H1 (cell line): ENCODE data around the gene PHLDA1. TPM values are rescaled to one million over a fixed set of nuclear protein-coding genes. Genes with fewer than 3 reads are reported as not detected.

Experiments used
- CTCF ChIA-PET: fragments of 300-600 bp; sonication (Branson Sonifier 250); formaldehyde crosslinking; loops from one replicate; lab custom pipeline; 2021; ENCODE audit not compliant: partially characterized antibody; lab: Charles Lee
- POLR2A ChIA-PET: fragments of 300-600 bp; sonication (Branson Sonifier 250); formaldehyde crosslinking; loops from one replicate; lab custom pipeline; 2021; ENCODE audit warnings: inconsistent platforms; ENCODE audit not compliant: partially characterized antibody; lab: Charles Lee
- DNase-seq, 2 experiments: peaks; one replicate each; pipeline versions ENCODE4 v3.0.0 to v3.0.0-alpha.2; 2010 to 2022; ENCODE audit warnings: low spot score in 2 of 2, low read depth in 1 of 2, mixed read lengths in 1 of 2
- FAIRE-seq: peaks from 2 replicates; lab custom pipeline; 2011; peaks lifted over from hg19 to GRCh38; lab: Jason Lieb, UNC
- H2AFZ ChIP-seq: 2 replicates; pipeline ENCODE4 v1.8.1; 2012; ENCODE audit warnings: low read length, inconsistent platforms
- H2AK5ac ChIP-seq: 2 replicates; pipeline ENCODE4 v1.6.1; 2013; ENCODE audit warnings: low read depth, low read length
- H2BK120ac ChIP-seq: replicated peaks from 2 replicates; pipeline ENCODE3; 2013; ENCODE audit warnings: low read depth, low read length, inconsistent platforms
- H2BK12ac ChIP-seq: 2 replicates; pipeline ENCODE4 v1.6.1; 2013; ENCODE audit warnings: low read depth, low read length
- H2BK15ac ChIP-seq: 2 replicates; pipeline ENCODE4 v1.6.1; 2013; ENCODE audit warnings: low read length
- H2BK20ac ChIP-seq: 2 replicates; pipeline ENCODE4 v1.6.1; 2013; ENCODE audit warnings: low read length
- H2BK5ac ChIP-seq: 2 replicates; pipeline ENCODE4 v1.6.1; 2013; ENCODE audit warnings: low read depth, low read length
- H3K14ac ChIP-seq: 2 replicates; pipeline ENCODE4 v1.6.1; 2013; ENCODE audit warnings: inconsistent platforms; ENCODE audit not compliant: insufficient read length
- H3K18ac ChIP-seq: 2 replicates; pipeline ENCODE4 v1.6.1; 2013; ENCODE audit warnings: low read length; ENCODE audit errors: extremely low read depth
- H3K23ac ChIP-seq: 2 replicates; pipeline ENCODE4 v1.6.1; 2013; ENCODE audit warnings: inconsistent platforms; ENCODE audit not compliant: insufficient read length
- H3K23me2 ChIP-seq: 2 replicates; pipeline ENCODE4 v1.6.1; 2013; ENCODE audit warnings: low read depth, low read length
- H3K27ac ChIP-seq: 2 replicates; pipeline ENCODE4 v1.6.1; 2011; ENCODE audit warnings: low read depth, low read length, inconsistent platforms
- H3K27me3 ChIP-seq, 4 experiments: replicated peaks in 1 of 4; 1 replicate in 1 of 4; 2 replicates in 3 of 4; pipeline versions ENCODE4 v1.6.1 to v1.8.1; 2011 to 2013; ENCODE audit warnings: low read length in 3 of 4, mild to moderate bottlenecking in 3 of 4, inconsistent platforms in 2 of 4, mixed read lengths in 2 of 4, moderate library complexity in 1 of 4; ENCODE audit not compliant: control insufficient read depth in 3 of 4, insufficient read depth in 3 of 4; ENCODE audit errors: extremely low read depth in 1 of 4
- H3K36me3 ChIP-seq, 4 experiments: 2 replicates each; pipeline versions ENCODE4 v1.6.1 to v1.8.1; 2011 to 2013; ENCODE audit warnings: mild to moderate bottlenecking in 4 of 4, low read length in 3 of 4, moderate library complexity in 2 of 4, control low read depth in 1 of 4, inconsistent platforms in 1 of 4; ENCODE audit not compliant: insufficient read depth in 4 of 4, control insufficient read depth in 2 of 4
- H3K4ac ChIP-seq: replicated peaks from 2 replicates; pipeline ENCODE3; 2013; ENCODE audit warnings: low read length, low read depth, mixed read lengths, inconsistent platforms; ENCODE audit not compliant: insufficient read length
- H3K4me1 ChIP-seq, 4 experiments: replicated peaks in 1 of 4; 1 replicate in 1 of 4; 2 replicates in 3 of 4; pipeline versions ENCODE4 v1.6.1 to v1.8.1; 2011 to 2013; ENCODE audit warnings: low read length in 3 of 4, inconsistent platforms in 2 of 4, mixed read lengths in 1 of 4; ENCODE audit not compliant: insufficient read depth in 4 of 4, control insufficient read depth in 3 of 4
- H3K4me2 ChIP-seq, 2 experiments: 2 replicates each; pipeline versions ENCODE4 v1.6.1 to v1.8.1; 2011 to 2013; ENCODE audit warnings: low read depth in 2 of 2, low read length in 2 of 2, control low read depth in 1 of 2, inconsistent platforms in 1 of 2, mild to moderate bottlenecking in 1 of 2; ENCODE audit not compliant: insufficient read depth in 1 of 2
- H3K4me3 ChIP-seq, 4 experiments: fragments of 200-600, 300-600 bp in 1 of 4; sonication (generic), shearing (Covaris generic), sonication (Bioruptor Twin) in 1 of 4; 2 replicates each; pipeline versions ENCODE4 v1.5.1 to v1.8.1; 2011 to 2016; ENCODE audit warnings: low read length in 4 of 4, low read depth in 3 of 4, control low read depth in 2 of 4, inconsistent platforms in 2 of 4, mild to moderate bottlenecking in 2 of 4, mixed read lengths in 1 of 4, moderate library complexity in 1 of 4; ENCODE audit not compliant: insufficient read depth in 2 of 4; ENCODE audit errors: extremely low read depth in 1 of 4
- H3K56ac ChIP-seq: replicated peaks from 2 replicates; pipeline ENCODE3; 2013; ENCODE audit warnings: low read depth, mild to moderate bottlenecking, mixed read lengths, low read length, inconsistent platforms; ENCODE audit not compliant: insufficient read length
- H3K79me1 ChIP-seq: 2 replicates; pipeline ENCODE4 v1.6.1; 2013; ENCODE audit warnings: low read depth, low read length, control low read depth
- H3K79me2 ChIP-seq, 2 experiments: 2 replicates each; pipeline versions ENCODE4 v1.6.1 to v1.8.1; 2012 to 2013; ENCODE audit warnings: low read length in 2 of 2, mild to moderate bottlenecking in 2 of 2, inconsistent platforms in 1 of 2; ENCODE audit not compliant: insufficient read depth in 2 of 2, control insufficient read depth in 1 of 2
- H3K9ac ChIP-seq, 4 experiments: replicated peaks in 1 of 4; 1 replicate in 1 of 4; 2 replicates in 3 of 4; pipeline versions ENCODE4 v1.6.1 to v1.8.1; 2011 to 2013; ENCODE audit warnings: low read depth in 3 of 4, low read length in 3 of 4, control low read depth in 2 of 4, mild to moderate bottlenecking in 2 of 4, moderate library complexity in 2 of 4, inconsistent platforms in 1 of 4; ENCODE audit errors: extremely low read depth in 1 of 4
- H3K9me3 ChIP-seq, 2 experiments: 2 replicates each; pipeline versions ENCODE4 v1.6.1 to v1.8.1; 2012 to 2013; ENCODE audit warnings: mild to moderate bottlenecking in 2 of 2, moderate library complexity in 2 of 2, control low read depth in 1 of 2, inconsistent platforms in 1 of 2, low read depth in 1 of 2, low read length in 1 of 2, mixed read lengths in 1 of 2; ENCODE audit not compliant: insufficient read depth in 2 of 2
- H4K20me1 ChIP-seq, 2 experiments: replicated peaks in 1 of 2; 2 replicates each; pipeline versions ENCODE3 to v1.8.1; 2011 to 2013; ENCODE audit warnings: inconsistent platforms in 2 of 2, low read length in 2 of 2, mild to moderate bottlenecking in 1 of 2; ENCODE audit not compliant: insufficient read depth in 2 of 2, control insufficient read depth in 1 of 2
- H4K5ac ChIP-seq: 2 replicates; pipeline ENCODE4 v1.6.1; 2013; ENCODE audit warnings: low read length, low read depth, mixed read lengths, inconsistent platforms; ENCODE audit not compliant: insufficient read length
- H4K8ac ChIP-seq: 2 replicates; pipeline ENCODE4 v1.8.0; 2013; ENCODE audit warnings: mild to moderate bottlenecking, moderate library complexity, low read length, inconsistent platforms; ENCODE audit not compliant: insufficient read depth; ENCODE audit errors: extremely low read depth
- H4K91ac ChIP-seq: replicated peaks from 2 replicates; pipeline ENCODE3; 2013; ENCODE audit warnings: low read length, mixed read lengths, inconsistent platforms; ENCODE audit not compliant: insufficient read length
- CHD1 ChIP-seq: IDR thresholded peaks from 2 replicates; pipeline ENCODE4 v1.6.1; 2012; ENCODE audit warnings: low read depth, low read length, improper control_type of control experiment
- HDAC2 ChIP-seq, 2 experiments: fragments of 300-600 bp in 1 of 2; sonication (generic) in 1 of 2; IDR thresholded peaks; 2 replicates each; pipeline ENCODE4 v1.6.1; 2011 to 2012; ENCODE audit warnings: low read depth in 2 of 2, low read length in 2 of 2, mild to moderate bottlenecking in 2 of 2, moderate library complexity in 2 of 2, borderline replicate concordance in 1 of 2, inconsistent platforms in 1 of 2
- SP2 ChIP-seq: IDR thresholded peaks from 2 replicates; pipeline ENCODE4 v1.6.1; 2012; ENCODE audit warnings: mild to moderate bottlenecking, low read length, inconsistent platforms
- polyA plus RNA-seq, 7 experiments: library from polyadenylated mRNA; depleted of rRNA in 3 of 7; stranded (reverse) in 5 of 7; unstranded in 2 of 7; fragments of >200 nt in 5 of 7; fragments of 200-250 nt in 2 of 7; gene quantifications; 1 replicate in 5 of 7; 2 replicates in 1 of 7; 4 replicates in 1 of 7; pipeline versions ENCODE4 v1.2.1 to v1.2.3, GENCODE V29; 2011 to 2013; ENCODE audit warnings: missing spikeins in 2 of 7, mixed read lengths in 2 of 7
- total RNA-seq: library from RNA; stranded (reverse); fragmentation: NEBNext Ultra II Directional; extraction: Animal tissue kit (Norgen Biotek cat#: 25700); gene quantifications from 2 replicates; pipeline ENCODE4 v1.2.1, GENCODE V29; 2021

The PHLDA1 gene
- total and polyA plus RNA-seq, 2 of the 8 experiments (the other 6 are each of a cell fraction or from before 2014, with no cell fraction given) = 18.9 to 19.4 TPM

GRCh38 chr12:75995691-75996090 is 35.9 kb downstream of the PHLDA1 start:
- ChIA-PET POLR2A (no interaction called here), CTCF (interaction anchor here (0.6 to 1.0 kb wide), 2 partner anchors 106 to 468 kb away, joined by 3 read pairs; no protein-coding TSS in a partner anchor)
- Histone ChIP-seq H3K4me1 (no peaks in the 10 kb centered on the region), H3K36me3 (no peaks in the 10 kb centered on the region), H3K18ac (no peak overlapping the region), H3K56ac (no peak overlapping the region), H3K9me3 (no peaks in the 10 kb centered on the region), H4K5ac (no peak overlapping the region), H2BK15ac (no peak overlapping the region), H3K23me2 (no peaks in the 10 kb centered on the region), H3K4ac (no peak overlapping the region), H4K91ac (no peak overlapping the region), H2AK5ac (no peak overlapping the region), H2BK120ac (no peak overlapping the region), H3K4me2 (no peak overlapping the region), H4K20me1 (no peaks in the 10 kb centered on the region), H2AFZ (no peak overlapping the region), H2BK5ac (no peak overlapping the region), H3K27ac (no peak overlapping the region), H3K79me2 (no peaks in the 10 kb centered on the region), H3K14ac (no peak overlapping the region), H4K8ac (no peak overlapping the region), H3K4me3 (no peak overlapping the region), H3K23ac (no peak overlapping the region), H3K79me1 (no peaks in the 10 kb centered on the region), H2BK12ac (no peak overlapping the region), H2BK20ac (no peak overlapping the region), H3K27me3 (no peaks in the 10 kb centered on the region), H3K9ac (no peak overlapping the region)
- DNase-seq (no peak), FAIRE-seq (no peak)
- TF ChIP-seq SP2 (no peak), CHD1 (no peak), HDAC2 (IDR thresholded peaks at IDR 0.05; ENCODE audit: borderline replicate concordance in 1 of 2, low read depth in 2 of 2, low read length in 2 of 2) (no peak)
